Epithelial cell of proximal tubule (primary cell): Measurements from ENCODE around the gene FRMPD4. TPM values are rescaled to one million over a fixed set of nuclear protein-coding genes. Genes with fewer than 3 reads are reported as not detected.

ENCODE experiments used
- DNase-seq: peaks from one replicate; pipeline ENCODE4 v3.0.0-alpha.2; 2011; ENCODE audit warnings: low read depth
- H3K4me3 ChIP-seq: 2 replicates; pipeline ENCODE4 v1.5.1; 2011; ENCODE audit warnings: low read depth, mild to moderate bottlenecking, low read length
- CTCF ChIP-seq: conservative IDR thresholded peaks from 2 replicates; pipeline ENCODE4 v1.5.1; 2012; ENCODE audit warnings: low read depth, mild to moderate bottlenecking, low read length
- total RNA-seq: library from RNA; depleted of rRNA; stranded (reverse); fragments of >200 nt; gene quantifications from 2 replicates; pipeline ENCODE4 v1.2.3, GENCODE V29; 2015

The FRMPD4 gene
- total RNA-seq, 1 donor from 2014 or later, result 0.06 TPM

DNA sequence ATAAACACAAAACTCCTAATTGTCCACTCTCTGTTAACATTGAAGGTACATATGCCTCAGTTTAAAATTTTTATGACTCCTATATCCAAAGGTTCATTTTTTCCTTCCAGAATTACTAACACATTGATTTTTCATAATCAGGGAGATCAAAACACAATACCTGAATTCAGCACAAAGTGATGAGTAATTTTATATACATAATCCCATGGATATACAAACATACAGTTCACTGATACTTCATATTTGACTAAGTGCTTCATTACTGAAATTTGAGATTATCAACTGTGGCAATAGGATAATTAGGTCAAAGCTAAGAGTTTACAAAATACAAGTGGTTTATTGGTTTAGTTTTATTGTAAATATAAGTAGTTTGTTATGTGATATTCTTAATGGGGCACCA lies 476.8 kb downstream of the FRMPD4 start:
- DNase-seq, result no peak
- TF ChIP-seq CTCF, result no peak
- no peak overlapping the region for H3K4me3 ChIP-seq

DNA sequence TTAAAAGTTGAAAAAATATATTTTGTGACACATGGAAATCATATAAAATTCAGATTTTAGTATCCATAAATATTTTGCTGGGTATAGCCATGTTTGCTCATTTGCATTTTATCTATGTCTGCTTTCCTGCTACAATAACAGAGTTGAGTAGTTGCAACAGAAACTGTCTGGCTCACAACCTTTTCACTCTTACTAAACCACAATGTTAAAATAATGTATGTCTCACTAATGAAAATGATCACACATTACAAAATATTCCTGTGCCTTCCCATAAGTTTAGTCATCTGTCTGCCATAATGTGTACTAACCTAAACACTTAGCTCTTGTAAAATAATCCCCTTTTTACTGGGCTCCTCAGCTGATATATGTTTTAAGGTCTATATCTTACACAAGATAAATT lies 479.0 kb downstream of the FRMPD4 start:
- TF ChIP-seq CTCF, result no peak
- DNase-seq, result no peak

DNA sequence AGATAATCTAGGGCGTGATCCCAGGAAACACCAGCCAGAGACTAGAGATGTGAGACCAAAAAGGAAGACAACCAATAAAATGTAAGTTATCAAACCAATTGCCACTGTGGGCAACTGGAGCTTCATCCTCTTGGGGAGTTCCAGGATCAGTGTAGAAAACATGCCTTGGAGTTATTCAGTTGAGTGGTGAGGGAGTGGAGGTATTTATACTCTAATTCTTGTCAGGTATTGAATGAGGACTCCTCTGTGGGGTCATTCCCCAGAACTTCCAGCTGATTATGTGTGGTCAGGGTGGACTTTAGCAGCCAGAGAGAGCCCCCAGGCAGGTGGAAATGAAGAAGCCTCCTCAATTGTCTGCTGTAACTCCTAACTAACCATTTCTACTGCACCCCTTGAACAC lies 509.0 kb downstream of the FRMPD4 start:
- DNase-seq, result no peak
- H3K4me3 ChIP-seq, result no peak overlapping the region
- no peak for TF ChIP-seq CTCF

More for the DNA sequence above, 479.0 kb downstream of the FRMPD4 start:
- no peak overlapping the region for H3K4me3 ChIP-seq

DNA sequence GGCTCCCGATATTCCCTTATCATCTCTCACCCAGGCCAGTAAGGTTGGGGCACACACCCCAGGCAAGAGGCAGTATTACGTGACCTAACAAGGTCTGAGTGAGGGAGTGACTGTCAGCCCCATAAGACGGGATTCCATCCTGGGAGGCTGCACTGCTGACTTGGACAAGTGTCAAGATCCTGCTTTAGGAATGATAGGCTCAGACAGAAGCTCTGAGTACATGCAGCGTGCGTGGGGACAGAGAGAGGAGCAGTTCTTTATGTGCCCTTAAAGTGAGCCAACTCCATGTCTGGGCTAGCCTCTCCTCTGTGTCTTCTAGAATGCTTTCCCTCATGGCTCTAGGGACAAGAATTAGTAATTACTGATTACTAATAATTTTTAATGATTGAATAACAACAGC lies 510.7 kb downstream of the FRMPD4 start:
- DNase-seq, result no peak
- no peak overlapping the region for H3K4me3 ChIP-seq
- no peak for TF ChIP-seq CTCF

DNA sequence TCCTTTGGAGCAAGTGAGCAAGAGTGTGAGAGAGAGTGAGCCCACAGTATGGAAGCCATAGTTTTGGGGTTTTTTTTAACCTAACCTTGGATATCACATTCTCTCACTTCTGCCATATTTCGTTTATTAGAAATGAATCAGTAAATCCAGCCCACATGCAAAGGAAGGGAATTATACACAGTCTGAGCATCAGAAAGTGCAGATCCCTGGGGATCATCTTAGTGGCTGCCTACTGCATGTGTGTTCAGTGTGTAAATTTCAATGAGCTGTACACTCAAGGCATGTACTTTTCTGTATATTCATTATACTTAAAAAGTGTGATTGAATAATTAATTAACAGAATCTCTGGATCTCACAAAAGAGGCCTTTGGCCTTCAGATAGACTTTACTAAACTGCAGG lies 519.2 kb downstream of the FRMPD4 start:
- no peak overlapping the region for H3K4me3 ChIP-seq
- TF ChIP-seq CTCF, result no peak
- no peak for DNase-seq

GRCh38 chrX:12657881-12658280 lies 519.6 kb downstream of the FRMPD4 start:
- TF ChIP-seq CTCF, result no peak
- DNase-seq, result no peak
- H3K4me3 ChIP-seq, result no peak overlapping the region

GRCh38 chrX:12661464-12661863 lies 523.2 kb downstream of the FRMPD4 start:
- no peak overlapping the region for H3K4me3 ChIP-seq
- no peak for TF ChIP-seq CTCF
- DNase-seq, result no peak
